SJSA1 (cell line): ENCODE results near the gene LYL1. TPM values are rescaled to one million over a fixed set of nuclear protein-coding genes. Genes with fewer than 3 reads are reported as not detected.
"Not testable (repeated sequence)": the region's sequence is repeated elsewhere in the genome, so short reads cannot be mapped to it uniquely, and the experiment has no call there.

Experiments
- DNase-seq, 2 experiments: peaks; one replicate each; pipeline ENCODE4 v3.0.0-alpha.2; 2015 to 2020; ENCODE audit warnings: low spot score in 2 of 2, low read depth in 1 of 2
- H3K27ac ChIP-seq: fragments of 250-450 bp; sonication (Bioruptor Pico); 2 replicates; pipeline ENCODE4 v1.5.1; 2020; ENCODE audit warnings: mild to moderate bottlenecking, moderate library complexity
- H3K27me3 ChIP-seq: fragments of 250-450 bp; sonication (Bioruptor Pico); replicated peaks from 2 replicates; pipeline ENCODE4 v1.5.1; 2020; ENCODE audit warnings: mild to moderate bottlenecking, moderate library complexity
- H3K36me3 ChIP-seq: fragments of 250-450 bp; sonication (Bioruptor Pico); 2 replicates; pipeline ENCODE4 v1.5.1; 2020; ENCODE audit warnings: mild to moderate bottlenecking
- H3K4me1 ChIP-seq: fragments of 250-450 bp; sonication (Bioruptor Pico); replicated peaks from 2 replicates; pipeline ENCODE4 v1.6.1; 2021; ENCODE audit warnings: mild to moderate bottlenecking
- H3K4me3 ChIP-seq: fragments of 250-450 bp; sonication (Bioruptor Pico); 2 replicates; pipeline ENCODE4 v1.5.1; 2020; ENCODE audit warnings: mild to moderate bottlenecking
- H3K9me3 ChIP-seq: fragments of 250-450 bp; sonication (Bioruptor Pico); replicated peaks from 2 replicates; pipeline ENCODE4 v1.5.1; 2020; ENCODE audit warnings: mild to moderate bottlenecking
- total RNA-seq: library from RNA; depleted of rRNA; stranded (reverse); fragments of >200 nt; shearing (Covaris generic); gene quantifications from 2 replicates; pipeline ENCODE4 v1.2.3, GENCODE V29; 2014; rRNA removed

LYL1 gene
- not detected in 2 replicates for total RNA-seq

GRCh38 chr19:13102666-13103580 lies at the start of gene LYL1:
TSS of gene LYL1 (minus strand) at chr19:13102858. CDS start at chr19:13101171, 1,687 bp downstream.
- Histone ChIP-seq H3K27ac (no peak within 1 kb of the TSS), H3K27me3 (no peaks in the 10 kb centered on the region), H3K4me3 (no peak within 1 kb of the TSS), H3K9me3 (no peaks in the 10 kb centered on the region), H3K4me1 (no peaks in the 10 kb centered on the region), H3K36me3 (peaks cover 13% of the 10 kb centered on the region)
- no peak for DNase-seq

GRCh38 chr19:13151605-13152355 lies 49.1 kb upstream of the LYL1 start:
- Histone ChIP-seq H3K4me3 (peak overlapping the region; percentile 76), H3K4me1 (peaks cover 27% of the 10 kb centered on the region), H3K9me3 (no peaks in the 10 kb centered on the region; the same call in 1 of the 2 replicates), H3K27me3 (no peaks in the 10 kb centered on the region), H3K36me3 (peaks cover 26% of the 10 kb centered on the region), H3K27ac (peak overlapping the region; percentile 78)
- DNase-seq = peak; percentile 97

GRCh38 chr19:13150931-13151604 lies 48.4 kb upstream of the LYL1 start:
- Histone ChIP-seq H3K27me3 (no peaks in the 10 kb centered on the region), H3K9me3 (no peaks in the 10 kb centered on the region; the same call in 1 of the 2 replicates), H3K4me1 (peaks cover 27% of the 10 kb centered on the region), H3K27ac (peak overlapping the region; percentile 70), H3K36me3 (peaks cover 30% of the 10 kb centered on the region), H3K4me3 (peak overlapping the region; percentile 76)
- peak in 1 of 2 experiments; percentile 33 for DNase-seq

GRCh38 chr19:13150187-13150930 lies 47.7 kb upstream of the LYL1 start, which contains the start of the genes IER2 and STX10:
TSS of gene IER2 (plus strand) at chr19:13150411. CDS start at chr19:13153187, 2,776 bp downstream.
TSS of gene STX10 (minus strand) at chr19:13150375. CDS start at chr19:13150173, 202 bp downstream.
- peak within 1 kb of the TSS; percentile 76 for H3K4me3 ChIP-seq
- peak; percentile 93 to 96 for DNase-seq
- peaks cover 31% of the 10 kb centered on the region for H3K36me3 ChIP-seq
- H3K27me3 ChIP-seq = no peaks in the 10 kb centered on the region
- H3K9me3 ChIP-seq = no peaks in the 10 kb centered on the region; the same call in 1 of the 2 replicates
- peaks cover 22% of the 10 kb centered on the region for H3K4me1 ChIP-seq
- H3K27ac ChIP-seq = peak within 1 kb of the TSS; percentile 70

- H3K4me3 ChIP-seq = peak overlapping the region; percentile 76
- H3K4me1 ChIP-seq = peaks cover 15% of the 10 kb centered on the region
- no peaks in the 10 kb centered on the region; the same call in 1 of the 2 replicates for H3K9me3 ChIP-seq
- no peak for DNase-seq
- H3K27me3 ChIP-seq = no peaks in the 10 kb centered on the region
- H3K36me3 ChIP-seq = peaks cover 31% of the 10 kb centered on the region
- H3K27ac ChIP-seq = peak overlapping the region; percentile 70
Observed at GRCh38 chr19:13149628-13150186, 47.0 kb upstream of the LYL1 start.

- DNase-seq, H3K27ac ChIP-seq, H3K9me3 ChIP-seq, H3K27me3 ChIP-seq: not testable (repeated sequence)
- H3K4me1 ChIP-seq = peaks cover 17% of the 10 kb centered on the region
- H3K4me3 ChIP-seq = peak overlapping the region; percentile 76
- H3K36me3 ChIP-seq = peaks cover 31% of the 10 kb centered on the region
Observed at GRCh38 chr19:13149173-13149627, 46.5 kb upstream of the LYL1 start.

- Histone ChIP-seq H3K9me3 (no peaks in the 10 kb centered on the region; the same call in 1 of the 2 replicates), H3K36me3 (peaks cover 29% of the 10 kb centered on the region), H3K27me3 (no peaks in the 10 kb centered on the region), H3K4me1 (peaks cover 29% of the 10 kb centered on the region), H3K4me3 (no peak overlapping the region), H3K27ac (no peak overlapping the region)
- DNase-seq = no peak
Observed at GRCh38 chr19:13146763-13147563, 44.3 kb upstream of the LYL1 start.

- peaks cover 61% of the 10 kb centered on the region for H3K36me3 ChIP-seq
Observed at GRCh38 chr19:13139633-13140311, 37.1 kb upstream of the LYL1 start.

GRCh38 chr19:13138916-13139198 lies 36.2 kb upstream of the LYL1 start:
- no peak for DNase-seq
- Histone ChIP-seq H3K4me3 (no peak overlapping the region), H3K9me3 (no peaks in the 10 kb centered on the region), H3K27me3 (no peaks in the 10 kb centered on the region), H3K36me3 (peaks cover 57% of the 10 kb centered on the region), H3K4me1 (peaks cover 33% of the 10 kb centered on the region), H3K27ac (no peak overlapping the region)

More at GRCh38 chr19:13139633-13140311, 37.1 kb upstream of the LYL1 start:
- no peaks in the 10 kb centered on the region for H3K27me3 ChIP-seq
- H3K9me3 ChIP-seq = no peaks in the 10 kb centered on the region
- no peak overlapping the region for H3K4me3 ChIP-seq
- H3K4me1 ChIP-seq = peaks cover 35% of the 10 kb centered on the region
- DNase-seq = peak in 1 of 2 experiments; percentile 50
- H3K27ac ChIP-seq = peak overlapping the region; percentile 50; the same call in 1 of the 2 replicates

GRCh38 chr19:13138171-13138915 lies 35.7 kb upstream of the LYL1 start:
- H3K27me3 ChIP-seq = no peaks in the 10 kb centered on the region
- H3K4me3 ChIP-seq = no peak overlapping the region
- peaks cover 55% of the 10 kb centered on the region for H3K36me3 ChIP-seq
- H3K4me1 ChIP-seq = peaks cover 33% of the 10 kb centered on the region
- no peak for DNase-seq
- H3K9me3 ChIP-seq = no peaks in the 10 kb centered on the region
- no peak overlapping the region for H3K27ac ChIP-seq

- no peak overlapping the region for H3K4me3 ChIP-seq
- DNase-seq = no peak
- peaks cover 53% of the 10 kb centered on the region for H3K36me3 ChIP-seq
- peaks cover 35% of the 10 kb centered on the region for H3K4me1 ChIP-seq
- H3K27ac ChIP-seq = no peak overlapping the region
- no peaks in the 10 kb centered on the region for H3K9me3 ChIP-seq
- H3K27me3 ChIP-seq = no peaks in the 10 kb centered on the region
Observed at GRCh38 chr19:13137290-13137794, 34.7 kb upstream of the LYL1 start.
